ENCODE data around the gene RSRC1. TPM values are rescaled to one million over a fixed set of nuclear protein-coding genes. Genes with fewer than 3 reads are reported as not detected.

RSRC1 gene
- total and polyA plus RNA-seq, 2 of the 13 experiments (the other 11 are each of a cell fraction or from before 2014, with no cell fraction given): 4.9 to 63.0 TPM

- TF ChIP-seq NFIC (IDR thresholded peaks at IDR 0.05; ENCODE audit: low read length) (no peak), ZNF224 (CRISPR knock-in tag; IDR thresholded peaks at IDR 0.05) (no peak), SMAD3 (CRISPR knock-in tag; IDR thresholded peaks at IDR 0.05) (no peak), GATA4 (IDR thresholded peaks at IDR 0.05; ENCODE audit: borderline replicate concordance, low read depth) (no peak), ZBTB38 (CRISPR knock-in tag; IDR thresholded peaks at IDR 0.05) (peak; percentile 51; the same call in 1 of the 2 replicates), USF2 (IDR thresholded peaks at IDR 0.05; ENCODE audit: low read depth, low read length) (no peak), USF2 (CRISPR knock-in tag; IDR thresholded peaks at IDR 0.05; ENCODE audit: borderline replicate concordance) (peak; percentile 41; the same call in 1 of the 2 replicates), HOXA5 (CRISPR knock-in tag; IDR thresholded peaks at IDR 0.05) (no peak), ZNF724P (CRISPR knock-in tag; IDR thresholded peaks at IDR 0.05; ENCODE audit: borderline replicate concordance) (no peak), ZNF34 (CRISPR knock-in tag; IDR thresholded peaks at IDR 0.05; ENCODE audit: borderline replicate concordance) (no peak), ZNF549 (CRISPR knock-in tag; IDR thresholded peaks at IDR 0.05) (no peak), SKI (IDR thresholded peaks at IDR 0.05; ENCODE audit: partially characterized antibody) (no peak), TBX2 (CRISPR knock-in tag; IDR thresholded peaks at IDR 0.05; ENCODE audit: borderline replicate concordance) (no peak; the same call in 1 of the 2 replicates), ZNF280D (CRISPR knock-in tag; IDR thresholded peaks at IDR 0.05) (no peak), ZNF883 (CRISPR knock-in tag; IDR thresholded peaks at IDR 0.05; ENCODE audit: not compliant biosample characterization) (no peak), RNF2 (conservative IDR thresholded peaks at IDR 0.05; ENCODE audit: low read depth) (peak; percentile 88), ZMYM3 (CRISPR knock-in tag; IDR thresholded peaks at IDR 0.05) (no peak), ZNF12 (CRISPR knock-in tag; IDR thresholded peaks at IDR 0.05) (no peak), IKZF4 (CRISPR knock-in tag; IDR thresholded peaks at IDR 0.05; ENCODE audit: borderline replicate concordance, low read depth, not compliant biosample characterization) (no peak), ZNF160 (CRISPR knock-in tag; IDR thresholded peaks at IDR 0.05) (no peak)
- TF ChIP-seq, protein P1, sequence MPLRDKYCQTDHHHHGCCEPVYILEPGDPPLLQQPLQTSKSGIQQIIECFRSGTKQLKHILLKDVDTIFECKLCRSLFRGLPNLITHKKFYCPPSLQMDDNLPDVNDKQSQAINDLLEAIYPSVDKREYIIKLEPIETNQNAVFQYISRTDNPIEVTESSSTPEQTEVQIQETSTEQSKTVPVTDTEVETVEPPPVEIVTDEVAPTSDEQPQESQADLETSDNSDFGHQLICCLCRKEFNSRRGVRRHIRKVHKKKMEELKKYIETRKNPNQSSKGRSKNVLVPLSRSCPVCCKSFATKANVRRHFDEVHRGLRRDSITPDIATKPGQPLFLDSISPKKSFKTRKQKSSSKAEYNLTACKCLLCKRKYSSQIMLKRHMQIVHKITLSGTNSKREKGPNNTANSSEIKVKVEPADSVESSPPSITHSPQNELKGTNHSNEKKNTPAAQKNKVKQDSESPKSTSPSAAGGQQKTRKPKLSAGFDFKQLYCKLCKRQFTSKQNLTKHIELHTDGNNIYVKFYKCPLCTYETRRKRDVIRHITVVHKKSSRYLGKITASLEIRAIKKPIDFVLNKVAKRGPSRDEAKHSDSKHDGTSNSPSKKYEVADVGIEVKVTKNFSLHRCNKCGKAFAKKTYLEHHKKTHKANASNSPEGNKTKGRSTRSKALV (CRISPR knock-in tag; IDR thresholded peaks at IDR 0.05): no peak
- TF ChIP-seq, protein P2, sequence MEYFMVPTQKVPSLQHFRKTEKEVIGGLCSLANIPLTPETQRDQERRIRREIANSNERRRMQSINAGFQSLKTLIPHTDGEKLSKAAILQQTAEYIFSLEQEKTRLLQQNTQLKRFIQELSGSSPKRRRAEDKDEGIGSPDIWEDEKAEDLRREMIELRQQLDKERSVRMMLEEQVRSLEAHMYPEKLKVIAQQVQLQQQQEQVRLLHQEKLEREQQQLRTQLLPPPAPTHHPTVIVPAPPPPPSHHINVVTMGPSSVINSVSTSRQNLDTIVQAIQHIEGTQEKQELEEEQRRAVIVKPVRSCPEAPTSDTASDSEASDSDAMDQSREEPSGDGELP (IDR thresholded peaks at IDR 0.05; ENCODE audit: borderline replicate concordance, low read depth): no peak
Observed at GRCh38 chr3:158570999-158571702, 461.3 kb downstream of the RSRC1 start, which contains the start of gene MLF1 (continued).

Measured in HepG2 (cell line).